CD4-positive, alpha-beta T cell treated with Interleukin-15 for 4 hours (primary cell): ENCODE data around the gene GLB1L3.
"Not testable (repeated sequence)": the region's sequence is repeated elsewhere in the genome, so short reads cannot be mapped to it uniquely, and the experiment has no call there.

Experiments
- DNase-seq: peaks from one replicate; pipeline ENCODE4 v3.0.0-alpha.2; 2020; ENCODE audit warnings: low spot score

The GLB1L3 gene

DNA sequence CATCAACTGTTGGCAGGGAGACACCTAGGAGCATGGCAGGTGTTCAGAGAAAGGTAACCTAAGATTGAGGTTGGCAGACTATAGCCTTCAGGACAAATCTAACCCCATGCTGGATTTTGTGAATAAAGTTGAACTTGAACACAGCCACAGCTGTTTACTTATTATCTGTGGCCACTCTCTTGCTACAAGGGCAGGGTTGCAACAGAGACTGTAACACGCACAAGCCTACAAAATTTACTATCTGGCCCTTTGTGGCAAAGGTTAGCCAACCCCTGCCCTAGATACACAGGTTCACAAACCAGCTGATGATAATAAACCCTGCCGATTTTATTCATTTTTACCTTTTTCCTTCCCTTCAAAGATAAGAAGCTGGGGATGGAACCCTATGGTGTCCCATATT, 25.5 kb upstream of the GLB1L3 start:
- DNase-seq: no peak

DNA sequence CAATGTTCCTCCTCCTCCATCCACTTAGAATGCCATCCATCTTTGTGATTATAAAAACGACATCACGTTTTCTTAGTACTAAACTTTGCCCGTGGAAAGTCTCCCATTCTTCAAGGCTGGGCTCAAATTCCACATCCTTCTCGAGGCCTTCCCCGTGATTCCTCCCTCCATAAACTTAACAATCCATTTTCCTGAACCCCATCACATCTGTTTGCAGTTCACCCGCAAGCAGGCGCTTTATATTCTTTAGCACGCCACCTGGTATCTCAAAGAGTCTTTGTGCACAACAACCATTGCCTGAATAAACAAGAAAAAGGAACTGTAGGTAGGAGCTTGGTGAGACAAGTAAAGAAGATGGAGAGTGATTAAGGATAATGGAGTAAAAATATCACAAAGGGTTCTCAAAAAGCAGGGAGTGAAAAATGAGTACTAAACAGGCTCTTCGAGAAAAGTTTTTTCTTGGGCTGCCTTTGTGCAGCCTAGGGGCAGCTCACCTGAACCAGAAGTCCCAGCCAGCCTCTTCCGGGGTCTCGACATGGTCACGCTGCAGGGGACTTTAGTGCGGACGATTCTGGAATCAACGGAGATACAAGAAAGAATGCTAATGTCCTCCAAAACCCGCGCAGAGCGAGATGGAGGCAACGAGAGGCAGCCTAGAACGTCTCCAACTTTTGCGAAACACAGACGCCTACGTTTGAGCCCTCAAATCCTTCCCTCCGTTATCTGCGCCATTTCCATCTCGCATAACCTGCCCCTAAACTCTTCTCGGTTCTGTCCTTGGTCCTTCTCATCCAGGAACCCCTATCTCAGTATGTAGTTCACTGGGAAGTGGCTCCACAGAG, 23.6 kb upstream of the GLB1L3 start:
- DNase-seq: peak; percentile 11

DNA sequence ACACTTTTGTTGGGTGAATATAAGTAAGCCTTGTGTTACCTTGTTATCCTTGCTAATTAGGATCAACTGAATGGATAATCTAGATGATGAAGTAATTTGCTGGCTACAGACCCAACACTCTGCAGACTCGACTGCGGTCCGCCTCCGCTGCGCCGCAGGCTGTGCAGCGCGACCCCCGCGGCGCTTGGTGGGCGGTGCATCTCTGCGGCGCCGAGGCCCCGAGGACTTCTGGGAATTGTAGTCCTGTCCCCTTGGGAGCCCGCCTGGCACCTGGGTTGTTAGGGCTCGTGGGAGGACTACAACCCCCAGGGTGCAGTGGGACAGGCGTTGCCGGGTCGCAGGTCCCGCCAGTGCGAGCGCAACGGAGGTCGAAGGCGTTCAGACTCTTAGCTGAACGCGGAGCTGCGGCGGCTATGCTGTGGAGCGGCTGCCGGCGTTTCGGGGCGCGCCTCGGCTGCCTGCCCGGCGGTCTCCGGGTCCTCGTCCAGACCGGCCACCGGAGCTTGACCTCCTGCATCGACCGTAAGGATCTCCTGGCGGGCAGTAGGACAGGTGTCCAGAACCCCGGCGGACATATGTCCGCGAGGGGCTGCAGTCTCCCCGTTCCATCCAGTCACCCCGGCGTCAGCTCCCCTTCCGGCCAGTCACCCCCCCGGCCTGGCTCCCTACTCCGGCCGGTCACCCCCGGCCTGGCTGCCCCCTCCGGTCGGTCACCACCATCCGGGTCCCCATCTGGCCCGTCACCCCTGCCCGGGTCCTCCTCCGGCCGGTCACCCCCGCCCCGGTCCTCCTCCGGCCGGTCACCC, 22.8 kb upstream of the GLB1L3 start, which contains the start of the genes ACAD8 and THYN1:
TSS of gene ACAD8 (plus strand) at position 381 of the 806 bp plus-strand sequence. CDS start at position 414, 33 bp downstream.
TSS of gene THYN1 (minus strand) at position 165 of the 806 bp plus-strand sequence. CDS start 470 bp downstream, outside the sequence.
- peak; percentile 96 for DNase-seq

DNA sequence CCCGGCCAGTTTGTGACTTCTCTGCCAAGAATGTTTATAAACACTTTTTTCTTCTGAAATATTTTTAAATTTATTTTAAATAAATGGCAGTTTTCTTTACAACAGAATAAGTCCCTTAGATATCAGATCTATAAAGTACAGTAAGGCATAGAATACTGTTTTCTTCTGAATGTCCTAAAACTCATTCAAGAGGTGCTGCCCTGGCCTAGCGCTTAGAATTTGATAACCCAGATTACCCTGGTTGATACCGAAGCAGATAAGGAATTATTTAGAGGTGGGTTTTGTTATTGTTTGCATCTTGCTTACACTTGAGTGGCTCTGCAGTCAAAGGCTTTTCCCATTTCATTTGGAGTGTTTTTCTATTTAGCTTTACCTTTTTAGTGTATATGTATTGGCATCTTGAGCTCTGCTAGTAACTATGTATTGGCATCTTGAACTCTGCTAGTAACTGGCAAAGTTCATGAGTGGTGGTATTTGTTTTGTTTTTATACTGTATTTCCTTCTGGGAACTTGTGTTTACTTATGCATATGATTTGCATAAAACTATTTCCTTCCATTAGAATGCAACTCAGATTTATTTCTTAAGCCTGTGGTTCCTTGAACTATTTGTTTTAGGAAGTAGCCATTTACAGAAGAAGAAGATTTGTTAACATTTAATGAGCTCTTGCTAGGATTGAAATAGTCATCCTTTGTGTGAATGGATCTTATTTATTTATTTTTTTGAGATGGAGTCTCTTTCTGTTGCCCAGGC, 21.6 kb upstream of the GLB1L3 start:
- no peak for DNase-seq

DNA sequence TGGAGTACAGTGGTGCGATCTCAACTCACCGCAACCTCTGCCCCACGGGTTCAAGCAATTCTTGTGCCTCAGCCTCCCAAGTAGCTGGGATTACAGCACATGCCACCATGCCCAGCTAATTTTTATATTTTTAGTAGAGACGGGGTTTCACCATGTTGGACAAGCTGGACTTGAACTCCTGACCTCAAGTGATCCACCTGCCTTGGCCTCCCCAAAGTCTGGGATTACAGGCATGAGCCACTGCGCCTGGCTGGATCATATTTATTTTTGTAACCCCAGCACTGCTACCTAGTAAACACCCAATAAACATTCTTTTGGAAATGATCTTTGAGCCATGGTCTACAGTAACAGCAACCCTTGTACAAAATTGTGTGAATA, 21.0 kb upstream of the GLB1L3 start:
- DNase-seq: not testable (repeated sequence)

DNA sequence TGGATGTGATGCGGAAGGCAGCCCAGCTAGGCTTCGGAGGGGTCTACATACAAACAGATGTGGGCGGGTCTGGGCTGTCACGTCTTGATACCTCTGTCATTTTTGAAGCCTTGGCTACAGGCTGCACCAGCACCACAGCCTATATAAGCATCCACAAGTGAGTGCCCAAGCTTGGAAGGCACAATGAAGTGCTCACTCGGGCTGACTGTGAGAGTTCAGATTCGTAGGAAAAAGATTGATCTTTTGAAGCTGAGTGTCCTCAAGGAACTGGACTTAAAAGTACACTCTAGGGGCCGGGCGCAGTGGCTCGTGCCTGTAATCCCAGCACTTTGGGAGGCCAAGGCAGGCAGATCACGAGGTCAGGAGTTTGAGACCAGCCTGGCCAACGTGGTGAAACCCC, 19.1 kb upstream of the GLB1L3 start:
- DNase-seq: no peak

DNA sequence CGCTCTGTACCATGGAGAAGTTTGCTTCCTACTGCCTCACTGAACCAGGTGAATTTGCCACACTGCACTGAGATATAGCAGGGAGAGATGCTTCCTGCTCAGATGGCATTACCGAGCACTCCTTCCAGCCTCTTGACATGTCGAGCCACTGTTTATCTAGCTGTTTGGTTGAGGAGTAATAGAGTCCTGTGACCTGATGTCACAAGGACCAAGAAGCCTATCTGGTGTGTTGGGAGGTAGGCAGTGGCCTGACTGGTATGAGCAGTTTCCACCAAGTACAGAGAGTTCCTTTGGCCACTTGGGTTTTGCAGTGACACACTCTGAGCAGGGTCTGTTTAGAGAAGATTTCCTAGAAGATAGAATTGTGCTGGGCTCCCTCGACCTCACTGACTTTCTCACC, 17.6 kb upstream of the GLB1L3 start:
- DNase-seq: no peak

DNA sequence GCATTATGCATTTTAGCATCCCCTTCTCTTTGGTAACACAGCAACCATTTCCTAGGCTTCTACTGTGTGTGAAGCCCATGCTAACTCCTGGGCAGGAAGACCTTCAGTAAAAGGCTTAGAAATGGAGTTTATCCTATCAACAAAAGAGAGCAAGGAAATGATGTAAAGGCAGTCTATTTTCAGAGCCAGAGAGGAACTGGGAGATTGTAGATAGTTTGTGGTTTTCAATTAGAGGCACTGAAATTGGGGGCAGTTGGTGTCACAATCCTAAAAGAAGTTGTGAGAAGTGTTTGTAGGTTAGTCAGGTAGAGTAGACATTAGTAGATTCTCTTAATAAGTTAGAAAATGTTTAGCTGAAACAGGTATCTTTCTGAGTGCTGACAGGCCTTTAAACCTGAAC, 15.7 kb upstream of the GLB1L3 start:
- no peak for DNase-seq

DNA sequence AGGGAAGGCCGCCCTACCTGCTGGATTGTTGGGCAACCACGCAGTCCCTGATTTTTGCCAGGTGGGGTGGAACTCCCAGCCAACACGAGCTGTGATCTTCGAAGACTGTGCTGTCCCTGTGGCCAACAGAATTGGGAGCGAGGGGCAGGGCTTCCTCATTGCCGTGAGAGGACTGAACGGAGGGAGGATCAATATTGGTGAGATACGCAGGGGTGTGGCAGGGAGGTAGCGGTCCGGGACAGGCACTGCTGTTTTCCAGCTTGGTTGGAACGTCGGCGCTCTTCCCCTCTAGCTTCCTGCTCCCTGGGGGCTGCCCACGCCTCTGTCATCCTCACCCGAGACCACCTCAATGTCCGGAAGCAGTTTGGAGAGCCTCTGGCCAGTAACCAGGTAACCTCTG, 15.2 kb upstream of the GLB1L3 start:
- no peak for DNase-seq

DNA sequence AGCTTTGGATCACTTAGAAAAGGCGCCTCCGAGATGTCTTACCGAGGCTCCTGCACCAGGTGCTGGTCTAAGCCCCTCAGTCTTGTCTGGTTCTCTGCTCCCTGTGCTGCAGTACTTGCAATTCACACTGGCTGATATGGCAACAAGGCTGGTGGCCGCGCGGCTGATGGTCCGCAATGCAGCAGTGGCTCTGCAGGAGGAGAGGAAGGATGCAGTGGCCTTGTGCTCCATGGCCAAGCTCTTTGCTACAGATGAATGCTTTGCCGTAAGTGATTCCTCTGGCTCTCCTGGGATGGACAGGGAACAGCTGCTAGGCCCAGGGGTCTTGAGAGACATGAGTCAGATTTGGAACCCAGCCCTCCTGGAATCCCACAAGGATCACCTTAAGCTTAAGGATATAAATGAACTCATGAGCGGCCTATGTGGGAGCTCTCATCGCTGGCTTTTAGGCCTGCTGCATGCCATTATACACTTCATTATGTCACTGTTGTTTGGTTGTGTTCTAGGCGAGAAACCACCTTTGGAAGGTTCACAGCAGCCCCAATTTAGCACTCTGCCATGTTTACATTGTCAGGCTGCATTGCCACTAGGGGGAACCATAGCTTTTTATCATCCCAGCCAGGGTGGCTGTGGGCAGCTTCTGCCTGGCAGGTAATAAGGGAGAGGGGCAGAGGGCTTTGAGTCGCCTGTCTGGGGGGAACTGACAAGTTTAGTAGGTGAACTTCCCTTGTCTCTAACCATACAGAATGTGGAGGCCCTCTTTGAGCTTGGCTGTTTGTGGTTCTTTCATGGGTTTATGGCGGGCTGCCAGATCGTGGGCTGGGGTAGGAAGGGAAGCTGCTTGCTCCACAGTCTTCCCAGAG, 14.3 kb upstream of the GLB1L3 start:
- peak; percentile 43 for DNase-seq

DNA sequence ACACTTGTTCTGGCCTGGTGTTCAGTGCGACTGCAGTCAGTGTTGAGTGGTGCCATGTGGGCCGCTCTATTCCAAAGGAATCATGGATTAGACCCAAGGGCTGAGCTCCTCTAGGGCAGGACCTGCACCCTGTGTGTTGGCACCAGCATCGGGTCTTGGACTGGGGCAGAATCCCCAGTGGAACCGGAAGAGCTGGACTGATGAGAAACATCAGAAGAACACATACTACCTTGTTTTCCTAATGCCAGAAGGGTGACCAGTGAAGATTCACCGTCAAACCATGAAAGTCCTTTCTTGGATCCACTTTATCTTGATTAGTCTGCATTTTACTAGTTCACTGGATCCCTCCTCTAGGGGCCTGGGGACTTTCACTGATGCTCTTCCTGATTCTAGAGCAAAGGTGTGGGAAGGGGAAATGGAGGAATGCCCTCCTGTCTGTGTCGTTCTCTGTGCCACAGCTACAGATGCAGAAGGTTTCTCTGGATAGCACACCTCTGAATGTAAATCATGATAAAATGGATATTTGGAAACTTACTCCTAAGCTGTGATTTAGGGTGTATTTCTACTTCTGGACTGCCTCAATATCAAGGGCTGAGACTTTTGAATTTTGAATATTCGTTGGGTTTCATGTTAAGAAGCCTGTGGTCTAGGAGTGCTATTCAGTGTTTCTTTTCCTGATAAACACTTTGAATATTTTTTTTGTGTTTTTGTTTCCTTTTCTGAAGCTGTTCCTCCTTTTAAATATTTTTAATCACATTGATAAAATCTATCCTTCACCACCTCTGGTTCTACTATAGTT, 11.0 kb upstream of the GLB1L3 start:
- no peak for DNase-seq

DNA sequence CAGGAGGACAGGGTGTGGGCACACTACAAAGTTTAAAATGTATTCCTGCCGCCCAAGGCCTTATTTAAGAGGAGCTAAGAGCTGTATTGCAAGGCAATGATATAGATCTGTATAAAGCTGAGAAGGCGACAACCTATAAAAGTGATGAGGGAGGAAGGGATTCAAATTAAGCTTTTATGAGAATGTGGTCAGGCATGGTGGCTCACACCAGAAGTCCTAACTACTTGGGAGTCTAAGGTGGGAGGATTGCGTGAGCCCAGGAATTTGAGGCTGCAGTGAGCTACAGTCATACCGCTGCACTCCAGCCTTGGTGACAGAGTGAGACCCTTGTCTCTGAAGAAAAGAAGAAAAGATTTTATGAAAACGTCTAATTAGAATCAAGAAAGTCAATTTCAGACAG, 9.7 kb upstream of the GLB1L3 start:
- no peak for DNase-seq

DNA sequence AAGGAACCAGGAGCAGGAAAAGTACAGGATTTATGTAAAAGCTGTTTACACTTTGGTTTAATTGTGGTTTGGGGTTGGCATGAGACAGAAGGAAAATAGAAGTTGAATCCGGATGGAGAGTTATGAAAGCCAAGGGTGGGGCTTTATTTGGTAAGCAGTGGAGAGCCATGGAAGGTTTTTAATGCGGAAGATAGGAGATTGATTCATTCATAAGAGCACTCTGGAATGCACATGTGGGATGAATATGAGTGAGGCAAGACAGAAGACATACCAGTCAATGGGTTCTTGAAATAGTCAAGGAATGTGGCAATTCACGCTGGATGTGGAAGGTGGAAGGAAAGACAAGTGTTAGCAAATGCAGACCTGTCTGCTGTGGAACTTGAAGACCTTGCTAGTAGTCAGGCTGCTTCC, 9.3 kb upstream of the GLB1L3 start:
- DNase-seq: no peak

DNA sequence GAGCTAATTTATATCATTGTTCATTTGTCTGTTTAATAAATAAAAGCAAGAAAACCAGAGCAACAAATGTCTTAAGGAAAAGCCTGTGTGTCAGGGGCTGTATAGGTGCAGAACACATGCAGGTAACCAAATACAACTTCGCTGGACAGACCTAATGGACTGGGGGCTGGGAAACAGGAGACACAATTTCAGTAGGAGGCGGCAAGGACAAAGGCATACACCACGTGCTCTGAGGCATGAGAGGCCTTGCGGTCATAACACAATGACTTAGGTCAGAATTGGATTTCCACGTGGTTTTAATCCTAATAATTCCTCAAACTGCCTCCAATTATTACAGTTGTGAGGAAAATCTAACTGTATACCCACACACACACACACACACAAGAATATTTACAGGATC, 8.7 kb upstream of the GLB1L3 start:
- DNase-seq: no peak

DNA sequence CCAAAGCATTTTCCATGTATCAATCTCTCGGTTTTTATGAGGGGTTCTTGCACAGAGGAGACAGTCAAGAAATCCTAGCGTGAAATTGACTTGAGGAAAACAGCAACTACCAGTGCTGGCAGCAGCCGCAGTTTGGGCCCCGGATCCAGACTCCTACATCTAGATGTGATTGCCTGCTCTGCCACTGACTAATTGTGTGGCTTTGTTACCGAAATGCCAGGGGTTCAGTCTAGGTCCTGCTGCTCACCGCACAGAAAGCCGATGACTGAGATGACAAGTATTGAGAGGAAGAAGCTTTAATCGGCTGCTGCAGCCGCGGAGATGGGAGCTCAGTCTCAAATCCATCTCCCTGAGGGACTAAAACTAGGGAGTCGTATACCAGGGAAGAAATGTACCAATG, 8.2 kb upstream of the GLB1L3 start:
- no peak for DNase-seq

DNA sequence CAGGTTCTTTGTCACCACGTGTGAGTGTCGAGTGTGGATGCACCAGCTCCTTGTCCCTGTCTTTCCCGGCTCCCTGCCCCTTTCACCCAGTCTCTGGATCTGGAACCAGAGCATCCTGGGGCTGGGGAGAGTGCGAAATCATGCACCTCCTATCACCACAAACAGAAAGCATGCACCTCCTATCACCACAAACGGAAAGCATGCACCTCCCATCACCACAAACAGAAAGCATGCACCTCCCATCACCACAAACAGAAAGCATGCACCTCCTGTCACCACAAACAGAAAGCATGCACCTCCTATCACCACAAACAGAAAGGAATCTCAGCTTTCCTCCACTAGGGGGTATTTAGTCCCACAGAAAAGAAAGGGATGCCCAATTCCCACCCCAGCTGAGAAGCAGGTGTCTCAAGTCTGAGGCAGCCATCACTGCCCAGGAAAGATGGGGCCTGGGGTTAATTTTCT, 5.9 kb upstream of the GLB1L3 start:
- DNase-seq: peak; percentile 42

DNA sequence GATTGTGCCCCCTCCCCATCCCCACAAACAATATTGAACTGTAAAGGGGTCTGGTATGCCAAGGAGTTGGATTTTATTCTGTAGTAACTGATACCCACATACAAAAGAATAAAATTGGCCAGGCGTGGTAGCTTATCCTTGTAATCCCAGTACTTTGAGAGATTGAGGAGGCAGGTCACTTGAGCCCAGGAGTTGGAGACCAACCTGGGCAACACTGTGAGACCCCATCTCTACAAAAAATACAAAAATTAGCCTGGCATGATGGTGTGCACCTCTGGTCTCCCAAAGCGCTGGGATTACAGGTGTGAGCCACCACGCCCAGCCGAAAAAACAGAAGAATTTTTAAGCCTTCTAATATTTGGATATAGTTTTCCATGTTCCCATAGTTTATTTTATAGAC, 4.2 kb upstream of the GLB1L3 start:
- no peak for DNase-seq

DNA sequence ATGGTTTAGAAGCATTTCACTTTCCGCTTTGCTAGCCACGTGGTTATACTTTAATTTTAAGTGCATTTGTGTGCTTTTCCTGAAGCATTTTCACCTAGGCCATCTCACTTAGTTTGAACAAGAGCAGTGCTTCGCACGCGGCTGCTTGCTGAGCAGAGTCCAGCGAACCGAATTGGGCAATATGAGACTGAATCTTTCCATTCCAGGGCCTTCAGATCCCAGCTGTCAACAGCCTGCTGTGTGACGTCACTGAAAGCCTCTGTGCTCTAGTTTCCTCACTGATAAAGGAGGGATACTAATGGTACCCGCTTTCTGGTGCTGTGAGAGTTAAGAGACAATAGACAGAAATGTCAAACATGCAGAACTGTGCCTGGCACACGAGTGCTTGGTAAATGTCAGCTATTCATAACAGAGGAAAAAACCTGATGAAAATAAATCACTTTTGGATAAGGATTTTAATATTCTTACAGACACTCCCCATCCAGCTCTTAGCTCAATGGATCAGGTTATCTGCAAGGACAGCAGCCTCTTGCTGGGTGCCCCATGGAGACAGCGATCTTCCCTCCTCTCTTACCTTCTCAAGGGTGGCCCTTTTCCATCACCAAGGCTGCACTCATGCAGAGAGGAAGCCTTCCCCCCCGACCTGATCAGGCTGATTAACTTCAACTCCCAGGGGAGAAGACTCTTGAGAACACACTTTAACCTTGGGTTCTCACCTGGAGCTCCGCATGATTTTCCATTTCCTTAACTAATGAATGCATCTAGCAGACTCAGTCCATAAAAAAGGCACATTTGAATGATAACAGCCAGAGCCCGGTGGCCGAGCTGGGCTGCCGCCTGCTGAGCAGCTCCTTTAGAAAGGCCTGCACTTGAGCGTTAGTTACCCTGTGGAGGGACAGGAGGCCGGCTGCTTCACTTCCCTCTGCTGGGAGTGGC, 3.5 kb upstream of the GLB1L3 start:
- DNase-seq: no peak

DNA sequence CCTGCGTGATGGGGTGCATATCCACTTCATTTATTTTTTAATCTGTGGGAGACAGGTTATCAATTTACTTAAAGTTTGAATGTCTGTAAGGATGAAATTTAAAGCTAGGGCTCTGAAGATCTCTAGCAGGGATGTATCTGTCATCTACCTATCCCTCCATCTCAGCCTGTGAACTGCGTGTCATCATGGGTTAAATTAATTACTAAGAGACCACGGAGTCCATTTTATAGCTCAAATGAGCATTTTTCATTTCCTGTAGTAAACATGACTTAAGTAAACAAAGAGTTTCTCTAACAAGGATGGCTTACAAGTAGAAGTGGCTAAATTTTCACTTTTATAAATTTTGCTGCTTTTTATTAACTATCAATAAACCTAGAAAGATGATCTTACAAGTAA, 2.9 kb upstream of the GLB1L3 start:
- DNase-seq: no peak

DNA sequence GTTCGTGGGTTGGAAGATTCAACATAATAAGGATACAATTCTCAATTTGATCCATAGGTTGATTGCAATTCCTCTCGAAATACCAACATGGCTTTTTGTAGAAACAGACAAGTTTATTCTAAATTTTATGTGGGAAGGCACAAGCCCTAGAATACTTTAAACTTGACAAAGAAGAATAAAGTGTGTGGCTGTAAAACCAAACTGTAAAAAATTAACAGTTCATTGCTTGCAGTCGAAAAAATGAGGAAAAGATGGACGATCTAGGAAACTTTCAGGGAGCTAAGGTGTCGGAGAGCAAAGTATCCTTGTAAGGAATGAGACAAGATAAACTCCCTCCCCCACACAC, 1.0 kb upstream of the GLB1L3 start:
- DNase-seq: no peak
